Spleen (tissue), 7 donors: ENCODE measurements around the gene NCK2.

Experiments used
- POLR2A ChIP-seq, 3 donors: fragments of 450-650 bp; IDR thresholded peaks; one replicate each; pipeline ENCODE4 v1.5.1; 2017; ENCODE audit warnings: antibody characterized with exemption in 3 of 3, mild to moderate bottlenecking in 1 of 3
- TF ChIP-seq, protein P1 (sequence below), 11 experiments: fragments of 200-600 bp in 7 of 11; fragments of 450-650 bp in 4 of 11; sonication (generic) in 4 of 11; IDR thresholded peaks in 8 of 11; conservative IDR thresholded peaks in 3 of 11; 1 replicate in 7 of 11; 2 replicates in 4 of 11; pipeline versions ENCODE4 v1.4.0 to v1.8.0; 2016 to 2021; ENCODE audit warnings: antibody characterized with exemption in 11 of 11, inconsistent platforms in 4 of 11, mild to moderate bottlenecking in 1 of 11
- donor health status: DM: no; HTN: no; CAD: no; lungs with moderate emphysema.
- donor health status: DM: no; HTN: no; CAD: no.
- donor health status: DM: no; HTN: no; CAD: no.

GRCh38 chr2:105834931-105835330 is 90.2 kb downstream of the NCK2 start:
- TF ChIP-seq, protein P1, sequence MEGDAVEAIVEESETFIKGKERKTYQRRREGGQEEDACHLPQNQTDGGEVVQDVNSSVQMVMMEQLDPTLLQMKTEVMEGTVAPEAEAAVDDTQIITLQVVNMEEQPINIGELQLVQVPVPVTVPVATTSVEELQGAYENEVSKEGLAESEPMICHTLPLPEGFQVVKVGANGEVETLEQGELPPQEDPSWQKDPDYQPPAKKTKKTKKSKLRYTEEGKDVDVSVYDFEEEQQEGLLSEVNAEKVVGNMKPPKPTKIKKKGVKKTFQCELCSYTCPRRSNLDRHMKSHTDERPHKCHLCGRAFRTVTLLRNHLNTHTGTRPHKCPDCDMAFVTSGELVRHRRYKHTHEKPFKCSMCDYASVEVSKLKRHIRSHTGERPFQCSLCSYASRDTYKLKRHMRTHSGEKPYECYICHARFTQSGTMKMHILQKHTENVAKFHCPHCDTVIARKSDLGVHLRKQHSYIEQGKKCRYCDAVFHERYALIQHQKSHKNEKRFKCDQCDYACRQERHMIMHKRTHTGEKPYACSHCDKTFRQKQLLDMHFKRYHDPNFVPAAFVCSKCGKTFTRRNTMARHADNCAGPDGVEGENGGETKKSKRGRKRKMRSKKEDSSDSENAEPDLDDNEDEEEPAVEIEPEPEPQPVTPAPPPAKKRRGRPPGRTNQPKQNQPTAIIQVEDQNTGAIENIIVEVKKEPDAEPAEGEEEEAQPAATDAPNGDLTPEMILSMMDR (IDR thresholded peaks at IDR 0.05 in 8 of 11, conservative IDR thresholded peaks at IDR 0.05 in 3 of 11) = no peak
- TF ChIP-seq POLR2A (IDR thresholded peaks at IDR 0.05) = no peak
